GM12873 (cell line): ENCODE data around the gene PSME3IP1.

Experiments used
- TF ChIP-seq, protein P1 (sequence below): IDR thresholded peaks from 2 replicates; pipeline ENCODE4 v1.5.1; 2012; ENCODE audit warnings: low read depth, mild to moderate bottlenecking, moderate library complexity, low read length, control low read depth; ENCODE audit not compliant: insufficient read depth; ENCODE audit errors: missing control alignments

PSME3IP1 gene

DNA sequence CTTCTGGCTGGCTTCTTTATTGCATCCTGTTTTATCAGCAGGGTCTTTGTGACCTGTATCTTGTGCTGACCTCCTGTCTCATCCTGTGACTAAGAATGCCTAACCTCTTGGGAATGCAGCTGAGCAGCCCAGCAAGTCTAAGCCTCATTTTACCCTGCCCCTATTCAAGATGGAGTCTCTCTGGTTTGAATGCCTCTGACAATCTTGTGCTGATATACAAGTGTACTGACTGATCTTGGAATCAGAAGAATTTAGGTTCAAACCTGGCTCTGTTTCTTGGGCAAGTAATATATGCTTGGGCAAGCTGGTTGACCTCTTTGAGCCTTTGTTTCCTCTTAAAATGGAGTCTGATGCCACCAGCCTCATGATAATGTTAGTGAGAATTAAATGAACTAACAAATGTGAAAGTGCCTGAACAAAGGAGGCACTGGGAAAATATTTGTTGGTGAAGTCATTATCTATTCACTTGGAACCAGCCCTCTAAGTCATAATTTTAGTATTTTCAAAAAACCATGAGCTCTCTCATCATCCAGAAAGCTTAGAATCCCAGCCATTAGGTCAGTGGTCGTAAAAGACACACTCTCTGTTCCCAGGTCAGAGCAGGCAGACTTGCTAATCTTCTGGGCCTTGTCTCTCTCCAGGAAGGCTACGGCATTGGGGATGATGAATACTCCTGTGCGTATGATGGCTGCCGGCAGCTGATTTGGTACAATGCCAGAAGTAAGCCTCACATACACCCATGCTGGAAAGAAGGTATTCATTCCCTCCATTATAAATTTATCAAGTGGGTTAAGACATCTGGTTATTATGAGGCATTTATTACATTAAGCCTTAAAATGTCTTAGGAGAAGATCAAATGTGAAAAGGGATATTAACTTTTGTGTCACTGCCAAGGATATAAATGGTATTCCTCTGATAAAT is 41.1 kb upstream of the PSME3IP1 start:
- TF ChIP-seq, protein P1, sequence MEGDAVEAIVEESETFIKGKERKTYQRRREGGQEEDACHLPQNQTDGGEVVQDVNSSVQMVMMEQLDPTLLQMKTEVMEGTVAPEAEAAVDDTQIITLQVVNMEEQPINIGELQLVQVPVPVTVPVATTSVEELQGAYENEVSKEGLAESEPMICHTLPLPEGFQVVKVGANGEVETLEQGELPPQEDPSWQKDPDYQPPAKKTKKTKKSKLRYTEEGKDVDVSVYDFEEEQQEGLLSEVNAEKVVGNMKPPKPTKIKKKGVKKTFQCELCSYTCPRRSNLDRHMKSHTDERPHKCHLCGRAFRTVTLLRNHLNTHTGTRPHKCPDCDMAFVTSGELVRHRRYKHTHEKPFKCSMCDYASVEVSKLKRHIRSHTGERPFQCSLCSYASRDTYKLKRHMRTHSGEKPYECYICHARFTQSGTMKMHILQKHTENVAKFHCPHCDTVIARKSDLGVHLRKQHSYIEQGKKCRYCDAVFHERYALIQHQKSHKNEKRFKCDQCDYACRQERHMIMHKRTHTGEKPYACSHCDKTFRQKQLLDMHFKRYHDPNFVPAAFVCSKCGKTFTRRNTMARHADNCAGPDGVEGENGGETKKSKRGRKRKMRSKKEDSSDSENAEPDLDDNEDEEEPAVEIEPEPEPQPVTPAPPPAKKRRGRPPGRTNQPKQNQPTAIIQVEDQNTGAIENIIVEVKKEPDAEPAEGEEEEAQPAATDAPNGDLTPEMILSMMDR = no peak

DNA sequence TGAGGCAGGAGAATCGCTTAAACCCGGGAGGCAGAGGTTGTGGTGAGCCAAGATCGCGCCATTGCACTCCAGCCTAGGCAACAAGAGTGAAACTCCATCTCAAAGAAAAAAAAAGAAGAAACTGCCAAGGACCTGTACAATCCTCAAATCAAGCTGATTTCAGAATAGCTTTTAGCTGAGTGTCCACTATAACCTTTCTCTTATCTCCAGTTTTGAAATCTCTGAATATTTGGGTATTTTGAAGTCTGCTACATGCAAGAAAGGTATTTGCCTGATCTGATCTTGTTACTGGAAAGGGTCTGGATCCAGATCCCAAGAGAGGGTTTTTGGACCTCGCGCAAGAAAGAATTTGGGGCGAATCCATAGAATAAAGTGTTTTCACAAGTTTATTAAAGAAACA is 40.1 kb upstream of the PSME3IP1 start:
- TF ChIP-seq, protein P1 = no peak

DNA sequence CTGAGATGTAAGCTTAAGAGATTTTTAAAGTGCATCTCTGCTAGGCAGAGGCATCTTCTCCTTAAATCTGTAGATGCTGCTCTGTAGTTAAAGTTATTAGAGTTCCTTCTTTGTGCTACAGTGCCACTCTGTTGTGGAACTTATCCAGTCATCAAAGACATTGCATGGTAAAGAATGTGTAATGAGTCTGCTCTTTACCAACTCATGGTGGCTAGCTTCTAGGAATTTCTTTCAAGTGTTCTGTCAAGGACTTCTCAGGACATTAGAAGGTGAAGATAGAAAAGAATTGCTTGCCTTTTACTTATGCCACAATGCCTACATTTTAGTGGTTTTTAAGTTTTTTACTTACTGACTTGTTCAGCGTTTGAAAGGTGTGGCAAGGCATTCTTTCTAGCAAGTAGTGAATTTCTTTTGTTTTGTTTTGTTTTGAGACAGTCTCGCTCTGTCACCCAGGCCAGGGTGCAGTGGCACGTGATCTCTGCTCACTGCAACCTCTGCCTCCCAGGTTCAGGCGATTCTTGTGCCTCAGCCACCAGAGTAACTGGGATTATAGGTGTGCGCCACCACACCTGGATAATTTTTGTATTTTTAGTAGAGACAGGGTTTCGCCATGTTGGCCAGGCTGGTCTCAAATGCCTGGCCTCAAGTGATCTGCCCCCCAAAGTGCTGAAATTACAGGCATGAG is 39.0 kb upstream of the PSME3IP1 start:
- TF ChIP-seq, protein P1 = no peak

DNA sequence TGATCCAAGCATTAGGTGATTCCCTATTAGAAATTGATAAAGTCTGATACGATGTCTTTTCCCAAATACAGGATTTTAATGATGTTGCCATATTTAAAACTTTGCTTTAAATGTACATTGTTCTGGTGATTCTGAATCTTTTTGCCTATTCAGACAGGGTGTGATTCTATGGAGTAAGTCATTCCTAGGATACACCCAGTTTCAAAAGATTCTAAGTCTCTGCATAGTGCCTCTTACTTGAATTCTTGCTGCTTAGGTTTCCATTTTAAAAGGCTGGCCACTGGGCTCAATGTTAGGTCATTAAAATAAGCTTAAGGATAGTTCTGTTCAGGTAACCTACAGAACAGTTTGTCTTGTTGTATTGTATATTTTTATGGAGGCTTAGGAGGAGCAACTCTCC is 37.2 kb upstream of the PSME3IP1 start:
- TF ChIP-seq, protein P1 = no peak

DNA sequence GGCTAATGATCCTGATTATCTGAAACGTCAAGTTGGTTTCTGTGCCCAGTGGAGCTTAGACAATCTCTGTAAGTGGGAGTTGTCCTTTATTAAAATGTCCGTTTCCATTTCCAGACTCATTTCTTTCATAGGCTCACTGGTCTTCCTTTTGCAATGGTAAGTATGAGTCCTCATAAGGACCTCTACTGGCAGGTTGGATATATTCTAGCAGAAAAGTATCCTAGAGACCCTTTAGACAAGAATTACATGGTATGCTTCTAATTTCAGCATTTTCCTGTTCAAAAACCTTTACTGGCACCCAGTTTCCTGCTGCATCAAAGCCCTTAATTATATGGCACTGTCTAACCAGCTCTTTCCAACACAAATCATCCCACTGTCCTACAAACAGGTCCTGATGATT is 31.1 kb upstream of the PSME3IP1 start:
- TF ChIP-seq, protein P1 = no peak

DNA sequence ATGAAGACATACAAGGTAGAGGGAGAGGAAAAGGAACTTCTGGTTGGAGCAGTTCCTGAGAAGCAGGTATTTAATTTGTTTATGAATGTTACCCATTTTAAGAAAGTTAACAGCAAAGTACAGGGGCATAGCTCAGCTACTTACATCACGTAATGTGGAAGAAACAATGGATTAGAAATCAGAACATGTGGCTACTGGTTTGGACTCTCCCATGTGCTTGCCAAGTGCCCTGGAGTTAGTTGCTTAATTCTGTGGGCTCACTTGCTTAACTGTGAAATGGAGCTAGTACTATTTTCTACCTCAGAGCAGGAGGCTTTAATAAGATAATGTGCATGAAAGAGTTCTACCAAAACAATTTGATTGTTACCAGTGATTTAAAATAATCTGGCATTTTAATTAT is 27.6 kb upstream of the PSME3IP1 start:
- TF ChIP-seq, protein P1 = no peak

DNA sequence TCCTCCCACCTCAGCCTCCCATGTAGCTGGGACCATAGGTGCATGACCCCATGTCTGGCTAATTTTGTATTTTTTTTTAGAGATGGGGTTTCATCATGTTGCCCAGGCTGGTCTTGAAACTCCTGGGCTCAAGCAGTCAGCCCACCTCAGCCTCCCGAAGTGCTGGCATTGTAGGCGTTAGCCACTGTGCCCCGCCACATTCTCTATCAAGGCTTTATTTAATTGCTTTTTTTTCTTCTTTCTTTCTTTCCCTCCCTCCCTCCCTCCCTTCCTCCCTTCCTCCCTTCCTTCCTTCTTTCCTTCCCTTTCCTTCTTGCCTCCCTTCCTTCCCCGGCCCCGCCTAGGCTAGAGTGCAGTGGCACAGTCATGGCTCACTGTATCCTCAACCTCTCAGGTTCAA is 23.9 kb upstream of the PSME3IP1 start:
- TF ChIP-seq, protein P1 = no peak
